ENCODE results near the gene CTIF.
A peak's percentile ranks its signal among the peaks of the same experiment; 100 is the strongest.

CTIF gene

GRCh38 chr18:48669991-48670750 lies 131.3 kb downstream of the CTIF start:
- ATAC-seq, result no peak

GRCh38 chr18:48670751-48671560 lies 132.1 kb downstream of the CTIF start:
- no peak for ATAC-seq

- no peak for ATAC-seq
These were observed 132.7 kb downstream of the CTIF start for GRCh38 chr18:48671561-48671945.

GRCh38 chr18:48672671-48673340 lies 134.0 kb downstream of the CTIF start:
- ATAC-seq, result no peak

GRCh38 chr18:48673456-48673852 lies 134.6 kb downstream of the CTIF start:
- ATAC-seq, result no peak

GRCh38 chr18:48673853-48674721 lies 135.3 kb downstream of the CTIF start:
- no peak for ATAC-seq

- no peak for ATAC-seq
These were observed 136.0 kb downstream of the CTIF start for GRCh38 chr18:48674758-48675351.

- peak; percentile 89 to 94 for ATAC-seq
These were observed 136.5 kb downstream of the CTIF start for GRCh38 chr18:48675352-48675761.

GRCh38 chr18:48675912-48676311 lies 137.1 kb downstream of the CTIF start:
- no peak for ATAC-seq

GRCh38 chr18:48676346-48676745 lies 137.5 kb downstream of the CTIF start:
- ATAC-seq, result no peak

GRCh38 chr18:48676756-48677368 lies 138.0 kb downstream of the CTIF start:
- ATAC-seq, result peak in 1 of 2 donors; percentile 39

- no peak for ATAC-seq
These were observed 139.6 kb downstream of the CTIF start for GRCh38 chr18:48678237-48679115.

GRCh38 chr18:48679236-48679635 lies 140.4 kb downstream of the CTIF start:
- ATAC-seq, result no peak

GRCh38 chr18:48680339-48681250 lies 141.8 kb downstream of the CTIF start:
- ATAC-seq, result no peak

GRCh38 chr18:48682768-48683167 lies 143.9 kb downstream of the CTIF start:
- no peak for ATAC-seq

GRCh38 chr18:48683197-48683596 lies 144.4 kb downstream of the CTIF start:
- ATAC-seq, result no peak

GRCh38 chr18:48683661-48684060 lies 144.8 kb downstream of the CTIF start:
- ATAC-seq, result no peak

- ATAC-seq, result no peak
These were observed 148.7 kb downstream of the CTIF start for GRCh38 chr18:48687346-48688042.

- no peak for ATAC-seq
These were observed 150.1 kb downstream of the CTIF start for GRCh38 chr18:48688961-48689360.

Measured in activated CD4-positive, CD25-positive, alpha-beta regulatory T cell treated with anti-CD3 and anti-CD28 coated beads, Interleukin-2, amount 50 U/mL, for 24 hours (primary cell).